ENCODE data around the gene DTX3.
"Not testable (repeated sequence)": the region's sequence is repeated elsewhere in the genome, so short reads cannot be mapped to it uniquely, and the experiment has no call there.

DTX3 gene

GRCh38 chr12:57604454-57604991 lies at the start of gene DTX3:
TSS of gene DTX3 (plus strand) at chr12:57604824. CDS start at chr12:57606518, 1,694 bp downstream.
- DNase-seq (ENCODE audit: low read depth in 2 of 2), result peak in 1 of 2 experiments; percentile 24

DNA sequence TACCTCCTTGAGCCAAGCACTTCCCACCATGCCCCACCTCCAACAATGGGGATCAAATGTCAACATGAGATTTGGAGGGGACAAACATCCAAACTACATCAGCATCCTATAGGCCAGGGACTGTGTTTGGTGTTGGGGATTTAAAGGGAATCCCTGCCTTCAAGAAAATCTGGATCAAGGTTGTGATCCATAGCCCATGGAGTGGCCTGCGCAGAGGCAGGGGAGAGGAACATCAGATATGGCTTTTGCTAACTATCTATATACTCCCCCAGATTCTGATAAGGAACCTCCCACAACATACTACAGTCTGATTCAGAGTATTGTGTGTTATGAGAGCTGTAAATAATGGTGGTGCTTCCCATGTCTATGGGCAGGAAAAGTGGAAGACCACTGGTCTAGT lies 49.7 kb upstream of the DTX3 start:
- DNase-seq (ENCODE audit: low read depth in 2 of 2), result no peak

- DNase-seq (ENCODE audit: low read depth in 2 of 2), result no peak
These were observed 45.8 kb upstream of the DTX3 start for GRCh38 chr12:57558864-57559263.

- DNase-seq (ENCODE audit: low read depth in 2 of 2), result no peak
These were observed 44.1 kb upstream of the DTX3 start for GRCh38 chr12:57560516-57560915.

GRCh38 chr12:57561117-57561516 lies 43.5 kb upstream of the DTX3 start:
- not testable (repeated sequence) for DNase-seq (ENCODE audit: low read depth in 2 of 2)

DNA sequence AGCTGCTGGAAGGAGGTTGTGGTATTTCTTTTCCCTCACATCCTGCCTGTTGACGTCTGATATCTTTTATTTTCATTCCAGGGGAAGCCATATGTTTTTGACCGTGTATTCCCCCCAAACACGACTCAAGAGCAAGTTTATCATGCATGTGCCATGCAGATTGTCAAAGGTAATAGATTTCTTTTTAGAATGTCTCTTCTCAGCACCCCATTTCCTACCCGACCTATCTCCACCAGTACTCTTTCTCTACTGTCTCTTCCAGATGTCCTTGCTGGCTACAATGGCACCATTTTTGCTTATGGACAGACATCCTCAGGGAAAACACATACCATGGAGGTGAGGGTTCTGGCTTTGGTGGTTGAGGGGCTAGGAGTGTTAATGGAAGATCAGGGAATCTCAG lies 41.3 kb upstream of the DTX3 start:
- DNase-seq (ENCODE audit: low read depth in 2 of 2), result no peak

- DNase-seq (ENCODE audit: low read depth in 2 of 2), result no peak
These were observed 40.4 kb upstream of the DTX3 start for GRCh38 chr12:57564178-57564740.

DNA sequence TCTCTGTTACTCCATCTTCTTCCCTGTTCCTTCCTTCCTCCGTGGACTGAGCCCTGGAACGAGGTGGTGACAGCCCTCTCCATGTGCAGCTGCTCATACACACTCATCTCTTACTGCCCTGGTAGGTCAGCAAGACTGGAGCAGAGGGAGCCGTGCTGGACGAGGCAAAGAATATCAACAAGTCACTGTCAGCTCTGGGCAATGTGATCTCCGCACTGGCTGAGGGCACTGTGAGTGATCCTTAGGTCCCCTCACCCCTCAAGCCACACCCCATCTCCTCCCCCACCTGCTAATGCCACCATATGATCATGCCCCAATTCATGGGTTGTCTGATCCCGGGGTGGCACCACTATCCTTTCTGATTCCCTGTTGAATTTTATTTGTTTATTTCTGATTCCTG lies 35.8 kb upstream of the DTX3 start:
- DNase-seq (ENCODE audit: low read depth in 2 of 2), result no peak

- DNase-seq (ENCODE audit: low read depth in 2 of 2), result no peak
These were observed 34.8 kb upstream of the DTX3 start for GRCh38 chr12:57569858-57570257.

DNA sequence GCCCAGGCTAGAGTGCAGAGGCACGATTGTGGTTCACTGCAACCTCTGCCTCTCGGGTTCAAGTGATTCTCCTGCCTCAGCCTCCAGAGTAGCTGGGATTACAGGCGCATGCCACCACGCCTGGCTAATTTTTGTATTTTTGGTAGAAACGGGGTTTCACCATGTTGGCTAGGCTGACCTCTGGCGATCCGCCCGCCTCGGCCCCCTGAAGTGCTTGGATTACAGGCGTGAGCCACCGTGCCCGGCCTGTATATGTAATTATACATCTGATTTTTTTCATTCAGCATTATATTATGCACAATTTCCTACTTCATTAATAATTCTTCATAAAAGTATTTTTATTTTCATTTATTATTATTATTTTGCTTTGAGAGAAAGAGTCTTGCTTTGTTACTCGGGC lies 34.2 kb upstream of the DTX3 start:
- not testable (repeated sequence) for DNase-seq (ENCODE audit: low read depth in 2 of 2)

- DNase-seq (ENCODE audit: low read depth in 2 of 2), result no peak
These were observed 32.5 kb upstream of the DTX3 start for GRCh38 chr12:57571926-57572762.

GRCh38 chr12:57574795-57575194 lies 29.8 kb upstream of the DTX3 start:
- no peak for DNase-seq (ENCODE audit: low read depth in 2 of 2)

GRCh38 chr12:57575771-57576612 lies 28.6 kb upstream of the DTX3 start:
- DNase-seq (ENCODE audit: low read depth in 2 of 2), result no peak

DNA sequence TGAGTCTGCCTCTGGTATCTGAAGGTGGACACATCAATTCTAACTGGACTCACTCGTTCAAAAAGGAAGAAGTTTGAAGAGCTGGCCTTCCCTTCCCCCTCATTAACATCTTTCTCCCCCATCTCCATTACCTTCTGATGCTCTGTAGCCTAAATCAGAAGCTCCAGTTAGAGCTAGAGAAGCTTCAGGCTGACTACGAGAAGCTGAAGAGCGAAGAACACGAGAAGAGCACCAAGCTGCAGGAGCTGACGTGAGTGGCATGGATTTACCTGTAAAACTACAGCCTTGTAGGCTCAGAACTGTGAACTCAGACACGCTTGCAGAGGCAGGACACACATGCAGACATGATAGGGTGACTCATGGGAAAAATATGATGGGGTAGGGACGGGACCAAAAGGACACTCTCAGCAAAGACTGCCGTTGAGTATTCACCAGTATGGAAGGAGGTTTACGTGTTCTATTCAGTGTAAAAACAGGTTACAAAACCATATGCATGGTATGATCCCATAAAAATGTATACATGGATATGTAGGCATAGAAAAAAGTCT lies 27.9 kb upstream of the DTX3 start:
- no peak for DNase-seq (ENCODE audit: low read depth in 2 of 2)

GRCh38 chr12:57577981-57578758 lies 26.5 kb upstream of the DTX3 start:
- DNase-seq (ENCODE audit: low read depth in 2 of 2), result no peak

GRCh38 chr12:57579011-57579410 lies 25.6 kb upstream of the DTX3 start:
- DNase-seq (ENCODE audit: low read depth in 2 of 2), result no peak

DNA sequence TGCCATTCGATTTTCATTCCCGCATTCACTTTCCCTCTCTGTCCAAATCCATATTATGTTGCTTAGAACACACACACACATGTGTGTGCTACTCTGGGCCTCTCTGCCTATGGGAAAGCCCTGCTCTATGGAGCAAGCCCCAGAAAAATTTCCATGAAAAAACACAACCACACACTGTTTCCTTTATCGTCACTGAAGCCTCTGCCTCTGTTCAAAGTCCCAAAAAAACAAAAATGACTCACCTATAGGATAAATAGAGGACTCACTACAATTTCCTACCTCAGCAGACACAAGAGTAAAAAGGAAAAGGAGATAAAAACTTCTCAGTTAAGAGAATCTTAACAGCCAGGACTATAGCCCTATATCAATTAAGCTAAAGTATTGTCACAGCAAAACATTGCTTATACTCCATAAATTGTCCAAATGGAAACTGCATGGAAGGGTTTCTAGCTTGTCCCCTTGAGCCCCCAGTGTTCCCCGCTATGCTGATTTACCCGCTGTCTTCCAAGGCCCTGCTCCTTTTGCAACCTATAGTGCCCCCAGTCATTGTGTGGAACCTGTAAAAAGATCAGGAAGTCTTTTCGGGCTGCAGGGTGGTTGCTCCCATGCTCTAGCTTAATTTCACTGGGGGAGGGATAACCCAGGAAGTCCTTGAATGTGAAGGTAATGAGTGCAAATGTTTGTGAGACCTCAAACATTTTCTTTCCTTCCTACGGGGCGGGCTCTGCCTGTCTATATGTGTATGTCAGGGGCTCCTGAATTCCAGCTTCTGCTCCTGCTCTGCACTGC lies 24.8 kb upstream of the DTX3 start:
- no peak for DNase-seq (ENCODE audit: low read depth in 2 of 2)

GRCh38 chr12:57580466-57580795 lies 24.2 kb upstream of the DTX3 start:
- no peak for DNase-seq (ENCODE audit: low read depth in 2 of 2)

DNA sequence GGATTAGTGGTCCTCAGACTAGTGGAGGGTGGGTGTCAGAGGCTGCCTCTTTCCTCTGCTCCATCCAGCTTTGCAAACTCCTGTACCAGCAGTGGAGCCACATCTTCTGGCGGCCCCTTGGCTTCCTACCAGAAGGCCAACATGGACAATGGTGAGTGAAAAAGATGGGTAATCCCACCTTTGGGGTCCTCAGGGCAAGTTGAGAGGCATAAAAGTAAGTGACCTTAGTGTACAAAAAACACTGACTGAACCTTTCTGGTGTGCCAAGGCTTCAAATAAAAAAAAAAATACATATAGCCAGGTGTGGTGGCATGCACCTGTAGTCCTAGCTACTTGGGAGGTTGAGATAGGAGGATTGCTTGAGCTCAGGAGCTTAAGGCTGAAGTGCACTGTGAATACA lies 22.8 kb upstream of the DTX3 start:
- DNase-seq (ENCODE audit: low read depth in 2 of 2), result no peak

GRCh38 chr12:57582440-57582839 lies 22.2 kb upstream of the DTX3 start:
- no peak for DNase-seq (ENCODE audit: low read depth in 2 of 2)

Measured in stimulated activated CD4-positive, alpha-beta T cell treated with anti-CD3 and anti-CD28 coated beads, Interleukin-12 subunit alpha, Interleukin-12 subunit beta, amount 100 ng/mL, for 24 hours (primary cell).